IMR-90 (cell line): ENCODE results near the gene CRTC1. TPM values are rescaled to one million over a fixed set of nuclear protein-coding genes. Genes with fewer than 3 reads are reported as not detected.

Experiments used
- ATAC-seq: fragments of 200-7000 bp; cut with Tn5 transposase; 2 replicates; pipeline ENCODE4 v1.9.1; 2020; ENCODE audit warnings: low read depth, mild to moderate bottlenecking, moderate library complexity
- BruUV-seq: library from RNA; stranded (reverse); fragments of 400-500 nt; replicated peaks from 2 replicates; lab custom pipeline; 2021; lab: Mats Ljungman, UMichigan
- CTCF ChIA-PET: fragments of 300-600 bp; formaldehyde crosslinking; extraction: SDS; loops from one replicate; lab custom pipeline; 2021; ENCODE audit warnings: antibody characterized with exemption; lab: Yijun Ruan, JAX
- POLR2A ChIA-PET: fragments of 300-600 bp; sonication (Branson Sonifier 250); formaldehyde crosslinking; loops from one replicate; lab custom pipeline; 2022; ENCODE audit warnings: antibody characterized with exemption; ENCODE audit not compliant: unreplicated experiment; lab: Charles Lee
- DNase-seq: peaks from one replicate; pipeline ENCODE4 v3.0.0; 2013
- H2AFZ ChIP-seq: replicated peaks from 2 replicates; pipeline ENCODE3; 2013; ENCODE audit warnings: low read length, mild to moderate bottlenecking; ENCODE audit not compliant: poor library complexity
- H2AK5ac ChIP-seq: 2 replicates; pipeline ENCODE4 v1.6.1; 2013; ENCODE audit warnings: low read depth, low read length, inconsistent platforms
- H2AK9ac ChIP-seq: replicated peaks from 2 replicates; pipeline ENCODE3; 2013; ENCODE audit warnings: mild to moderate bottlenecking, low read depth, low read length, moderate library complexity; ENCODE audit not compliant: poor library complexity
- H2BK120ac ChIP-seq: 2 replicates; pipeline ENCODE4 v1.6.1; 2013; ENCODE audit warnings: low read depth, low read length, inconsistent platforms
- H2BK15ac ChIP-seq: 3 replicates; pipeline ENCODE4 v1.6.1; 2013; ENCODE audit warnings: low read depth, low read length, inconsistent platforms
- H2BK20ac ChIP-seq: 2 replicates; pipeline ENCODE4 v1.6.1; 2013; ENCODE audit warnings: low read depth, mild to moderate bottlenecking, inconsistent platforms, low read length, moderate library complexity
- H2BK5ac ChIP-seq: 2 replicates; pipeline ENCODE4 v1.6.1; 2013; ENCODE audit warnings: mild to moderate bottlenecking, low read depth, low read length, inconsistent platforms; ENCODE audit not compliant: poor library complexity, severe bottlenecking
- H3K14ac ChIP-seq: replicated peaks from 2 replicates; pipeline ENCODE4 v1.6.1; 2013; ENCODE audit warnings: low read depth, low read length, inconsistent platforms
- H3K18ac ChIP-seq: 2 replicates; pipeline ENCODE4 v1.6.1; 2013; ENCODE audit warnings: low read depth, low read length, control low read depth
- H3K23ac ChIP-seq: 2 replicates; pipeline ENCODE4 v1.6.1; 2013; ENCODE audit warnings: low read depth, low read length, inconsistent platforms
- H3K27ac ChIP-seq: 2 replicates; pipeline ENCODE4 v1.5.1; 2013; ENCODE audit warnings: mild to moderate bottlenecking, control low read depth, low read length; ENCODE audit not compliant: insufficient read depth
- H3K27me3 ChIP-seq: 2 replicates; pipeline ENCODE4 v1.6.1; 2013; ENCODE audit warnings: low read length; ENCODE audit not compliant: control insufficient read depth, insufficient read depth
- H3K36me3 ChIP-seq: 2 replicates; pipeline ENCODE4 v1.6.1; 2013; ENCODE audit warnings: low read length, mixed read lengths; ENCODE audit not compliant: control insufficient read depth, insufficient read depth
- H3K4ac ChIP-seq: 2 replicates; pipeline ENCODE4 v1.6.1; 2013; ENCODE audit warnings: low read depth, low read length, inconsistent platforms
- H3K4me1 ChIP-seq: 2 replicates; pipeline ENCODE4 v1.6.1; 2013; ENCODE audit warnings: low read length, mixed read lengths; ENCODE audit not compliant: control insufficient read depth, insufficient read depth
- H3K4me2 ChIP-seq: 2 replicates; pipeline ENCODE4 v1.6.1; 2013; ENCODE audit warnings: low read depth, mild to moderate bottlenecking, control low read depth, low read length, moderate library complexity
- H3K4me3 ChIP-seq: 2 replicates; pipeline ENCODE4 v1.5.1; 2013; ENCODE audit warnings: low read depth, mild to moderate bottlenecking, control low read depth, low read length, moderate library complexity; ENCODE audit not compliant: insufficient read depth
- H3K56ac ChIP-seq: 2 replicates; pipeline ENCODE4 v1.6.1; 2013; ENCODE audit warnings: low read length, inconsistent platforms; ENCODE audit not compliant: insufficient read depth; ENCODE audit errors: extremely low read depth
- H3K79me1 ChIP-seq, 2 experiments: 2 replicates each; pipeline ENCODE4 v1.6.1; 2013; ENCODE audit warnings: low read length in 2 of 2, inconsistent platforms in 1 of 2, low read depth in 1 of 2
- H3K9ac ChIP-seq: 2 replicates; pipeline ENCODE4 v1.6.1; 2013; ENCODE audit warnings: low read depth, low read length, control low read depth
- H3K9me1 ChIP-seq: 2 replicates; pipeline ENCODE4 v1.6.1; 2013; ENCODE audit warnings: low read length, inconsistent platforms; ENCODE audit not compliant: insufficient read depth
- H3K9me3 ChIP-seq: 2 replicates; pipeline ENCODE4 v1.6.1; 2013; ENCODE audit warnings: low read length; ENCODE audit not compliant: control insufficient read depth, insufficient read depth
- H4K20me1 ChIP-seq: 2 replicates; pipeline ENCODE4 v1.6.1; 2013; ENCODE audit warnings: low read length, inconsistent platforms; ENCODE audit not compliant: insufficient read depth
- H4K5ac ChIP-seq: 2 replicates; pipeline ENCODE4 v1.6.1; 2013; ENCODE audit warnings: mild to moderate bottlenecking, low read depth, low read length, control low read depth
- H4K8ac ChIP-seq, 2 experiments: 2 replicates each; pipeline ENCODE4 v1.6.1; 2013; ENCODE audit warnings: low read depth in 2 of 2, low read length in 2 of 2, control low read depth in 1 of 2, inconsistent platforms in 1 of 2
- H4K91ac ChIP-seq: 2 replicates; pipeline ENCODE4 v1.6.1; 2013; ENCODE audit warnings: low read depth, low read length, inconsistent platforms; ENCODE audit not compliant: insufficient read depth
- WGBS, 2 experiments: methylation state at CpG; one replicate each; pipeline versions ENCODE4 v1.1.5 to v1.1.7; 2013; ENCODE audit warnings: missing lambda C conversion rate in 2 of 2; ENCODE audit not compliant: insufficient read length in 1 of 2; ENCODE audit errors: extremely low coverage in 2 of 2; 5-methylcytosine and 5-hydroxymethylcytosine counted together
- dilution Hi-C: fragments of 300-500 bp; cut with HindIII; formaldehyde crosslinking; loops from one replicate; pipeline ENCODE4 v1.14.3; 2018; ENCODE audit warnings: low sequenced_read_pairs; ENCODE audit not compliant: unreplicated experiment
- in situ Hi-C: fragments of 300-500 bp; cut with MboI; formaldehyde crosslinking; loops from 3 replicates; pipeline ENCODE4 v1.14.3; 2019; ENCODE audit warnings: low sequenced_read_pairs, inconsistent platforms, mixed read lengths
- intact Hi-C: fragments of 100-400 bp; cut with micrococcal nuclease; formaldehyde crosslinking; loops from 2 replicates; pipeline ENCODE4 v1.10.0; 2022
- polyA plus RNA-seq, 3 experiments: library from polyadenylated mRNA; depleted of rRNA; stranded (reverse); fragments of >200 nt; gene quantifications; 2 replicates each; pipeline ENCODE4 v1.2.3, GENCODE V29; 2012; ENCODE audit warnings: low replicate concordance in 1 of 3
- total RNA-seq: library from RNA; depleted of rRNA; stranded (reverse); fragments of >200 nt; gene quantifications from 2 replicates; pipeline ENCODE4 v1.2.3, GENCODE V29; 2012
- TF ChIP-seq, protein P1 (sequence below): fragments of 150-350 bp; IDR thresholded peaks from 2 replicates; pipeline ENCODE4 v1.6.1; 2016; ENCODE audit warnings: low read depth, mild to moderate bottlenecking, low read length, moderate library complexity, borderline replicate concordance

The CRTC1 gene
- total and polyA plus RNA-seq, 2 of the 4 experiments (the other 2 are of a cell fraction): 0.18 to 5.7 TPM

DNA sequence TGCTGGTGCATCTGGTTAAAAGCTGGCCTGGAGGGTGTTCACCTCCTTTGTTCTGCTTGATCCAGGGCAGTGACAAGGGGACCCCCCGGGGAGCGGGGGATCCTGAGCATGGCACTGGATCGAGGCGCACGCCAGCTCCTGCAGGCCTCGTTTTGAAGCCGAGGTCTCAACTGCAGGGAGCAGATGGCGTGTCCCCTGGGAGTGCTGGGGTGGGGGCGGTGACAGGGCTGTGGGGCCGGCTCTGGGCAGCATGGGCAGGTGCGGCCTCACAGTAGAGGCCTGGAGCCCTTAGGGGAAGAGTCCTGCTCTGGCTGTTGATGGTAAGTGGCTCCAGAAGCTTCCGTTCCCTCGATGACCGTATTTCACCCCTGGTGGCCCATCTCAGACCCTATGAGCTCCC, 51.8 kb downstream of the CRTC1 start:
- H3K9me3 ChIP-seq: no peaks in the 10 kb centered on the region
- no peak for ATAC-seq
- H4K8ac ChIP-seq: no peak overlapping the region
- no peak overlapping the region for H4K5ac ChIP-seq
- H3K56ac ChIP-seq: no peak overlapping the region
- intact Hi-C loops: no loop called here
- H2BK120ac ChIP-seq: no peak overlapping the region
- no TSS peak for BruUV-seq
- no peak overlapping the region for H3K14ac ChIP-seq
- H3K27ac ChIP-seq: no peak overlapping the region
- H2BK20ac ChIP-seq: no peak overlapping the region
- H3K4me3 ChIP-seq: no peak overlapping the region
- peaks cover 45% of the 10 kb centered on the region for H4K20me1 ChIP-seq
- no peaks in the 10 kb centered on the region for H3K27me3 ChIP-seq
- no peak overlapping the region for H3K4me2 ChIP-seq
- no peak for DNase-seq
- no peak overlapping the region for H2AFZ ChIP-seq
- no peak overlapping the region for H3K18ac ChIP-seq
- no peak overlapping the region for H2BK15ac ChIP-seq
- WGBS, 2 experiments: 95% methylated on average over 4 of the region's 14 CpGs; no CpG with 5 or more reads in 1 of the 2 experiments
- in situ Hi-C loops: no loop called here
- dilution Hi-C loops: no loop called here
- no peaks in the 10 kb centered on the region for H3K36me3 ChIP-seq
- H3K9me1 ChIP-seq: no peaks in the 10 kb centered on the region; the same call in 1 of the 2 replicates
- CTCF ChIA-PET: no interaction called here
- no peak overlapping the region for H3K9ac ChIP-seq
- peaks cover 0 to 20% of the 10 kb centered on the region in 2 experiments; a peak in 2 of 4 replicates for H3K79me1 ChIP-seq
- H3K23ac ChIP-seq: no peak overlapping the region
- H2AK5ac ChIP-seq: no peak overlapping the region
- TF ChIP-seq, protein P1, sequence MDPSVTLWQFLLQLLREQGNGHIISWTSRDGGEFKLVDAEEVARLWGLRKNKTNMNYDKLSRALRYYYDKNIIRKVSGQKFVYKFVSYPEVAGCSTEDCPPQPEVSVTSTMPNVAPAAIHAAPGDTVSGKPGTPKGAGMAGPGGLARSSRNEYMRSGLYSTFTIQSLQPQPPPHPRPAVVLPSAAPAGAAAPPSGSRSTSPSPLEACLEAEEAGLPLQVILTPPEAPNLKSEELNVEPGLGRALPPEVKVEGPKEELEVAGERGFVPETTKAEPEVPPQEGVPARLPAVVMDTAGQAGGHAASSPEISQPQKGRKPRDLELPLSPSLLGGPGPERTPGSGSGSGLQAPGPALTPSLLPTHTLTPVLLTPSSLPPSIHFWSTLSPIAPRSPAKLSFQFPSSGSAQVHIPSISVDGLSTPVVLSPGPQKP: no peak
- POLR2A ChIA-PET: no interaction called here
- H3K4me1 ChIP-seq: peaks cover 11% of the 10 kb centered on the region; the same call in 1 of the 2 replicates
- no peak overlapping the region for H2AK9ac ChIP-seq
- H4K91ac ChIP-seq: no peak overlapping the region
- H3K4ac ChIP-seq: no peak overlapping the region
- H2BK5ac ChIP-seq: no peak overlapping the region
